Measurements from ENCODE around the gene SYNDIG1. TPM values are rescaled to one million over a fixed set of nuclear protein-coding genes. Genes with fewer than 3 reads are reported as not detected.

The SYNDIG1 gene
- total RNA-seq, 2 donors from 2014 or later = not detected

- no peaks in the 10 kb centered on the region for H3K9me3 Mint-ChIP-seq
- DNase-seq (ENCODE audit: low spot score in 2 of 2) (no peak), ATAC-seq (no peak)
- H3K27ac Mint-ChIP-seq = no peak overlapping the region
- no peaks in the 10 kb centered on the region for H3K36me3 Mint-ChIP-seq
These were observed 54.2 kb downstream of the SYNDIG1 start for GRCh38 chr20:24523661-24524060.

GRCh38 chr20:24528583-24529368 is 59.3 kb downstream of the SYNDIG1 start:
- no peak overlapping the region for H3K27ac Mint-ChIP-seq
- peak in 1 of 2 donors; percentile 26 for ATAC-seq
- H3K9me3 Mint-ChIP-seq = peaks cover 0 to 6% of the 10 kb centered on the region in 2 donors

DNA sequence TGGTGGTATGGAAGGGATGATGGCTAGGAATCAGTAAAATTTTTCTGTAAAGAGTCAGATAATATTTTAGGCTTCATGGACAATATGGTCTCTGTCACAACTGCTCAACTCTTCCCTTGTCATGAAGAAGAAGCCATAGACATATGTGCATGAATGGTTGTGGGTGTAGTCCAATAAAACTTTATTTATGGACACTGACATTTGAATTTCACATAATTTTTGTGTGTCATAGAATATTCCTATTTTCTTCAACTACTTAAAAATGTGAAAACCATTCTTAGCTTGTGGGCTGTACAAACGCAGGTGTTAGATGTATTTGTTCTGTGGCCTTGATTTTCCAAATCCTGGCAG is 59.9 kb downstream of the SYNDIG1 start:
- peaks cover 0 to 6% of the 10 kb centered on the region in 2 donors for H3K9me3 Mint-ChIP-seq
- no peaks in the 10 kb centered on the region for H3K36me3 Mint-ChIP-seq
- H3K27ac Mint-ChIP-seq = no peak overlapping the region
- no peak for DNase-seq (ENCODE audit: low spot score in 2 of 2)
- no peak for ATAC-seq

More at GRCh38 chr20:24528583-24529368, 59.3 kb downstream of the SYNDIG1 start:
- no peaks in the 10 kb centered on the region for H3K36me3 Mint-ChIP-seq
- DNase-seq (ENCODE audit: low spot score in 2 of 2) = no peak

GRCh38 chr20:24530131-24530680 is 60.8 kb downstream of the SYNDIG1 start:
- ATAC-seq (no peak), DNase-seq (ENCODE audit: low spot score in 2 of 2) (no peak)
- Mint-ChIP-seq H3K36me3 (no peaks in the 10 kb centered on the region), H3K27ac (no peak overlapping the region), H3K9me3 (peaks cover 0 to 6% of the 10 kb centered on the region in 2 donors)

- H3K27ac Mint-ChIP-seq = no peak overlapping the region
- H3K36me3 Mint-ChIP-seq = no peaks in the 10 kb centered on the region
- ATAC-seq (no peak), DNase-seq (ENCODE audit: low spot score in 2 of 2) (no peak)
- peaks cover 0 to 6% of the 10 kb centered on the region in 2 donors for H3K9me3 Mint-ChIP-seq
These were observed 61.8 kb downstream of the SYNDIG1 start for GRCh38 chr20:24531202-24531601.

DNA sequence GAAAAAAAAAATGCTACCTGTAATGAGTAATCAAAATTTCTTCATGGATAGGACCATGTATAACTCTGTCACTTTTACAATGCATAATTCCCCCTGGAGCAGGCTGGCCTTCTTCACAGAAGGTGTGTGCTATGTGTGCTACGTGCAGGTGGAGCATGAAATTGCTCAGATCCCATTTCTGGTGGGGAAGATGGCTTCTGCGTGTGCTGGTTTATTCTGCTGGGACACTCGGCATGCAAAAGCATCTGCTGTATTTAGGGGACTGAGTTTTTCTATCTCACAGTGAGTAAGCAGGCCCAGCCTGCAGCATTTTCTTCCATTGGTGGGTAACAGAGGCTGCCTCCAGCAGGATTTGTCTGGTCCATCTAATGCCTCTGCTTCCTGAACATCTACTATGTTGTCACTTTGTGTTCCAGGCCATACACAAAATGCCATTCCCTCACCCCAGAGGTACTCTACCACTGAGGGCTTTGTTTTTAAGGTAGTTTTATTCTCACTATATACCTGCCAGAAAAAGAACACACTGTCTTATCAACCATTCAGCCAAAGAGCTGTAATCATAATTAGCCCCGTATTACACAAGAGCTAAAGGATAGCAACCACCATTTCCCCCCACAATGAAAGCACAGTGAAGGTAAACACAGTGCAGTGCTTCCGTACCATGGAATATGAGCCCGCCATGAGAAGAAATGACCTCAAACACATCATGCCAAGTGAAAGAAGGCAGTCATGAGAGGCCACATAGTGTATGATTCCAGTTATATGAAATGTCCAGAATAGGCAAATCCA is 62.4 kb downstream of the SYNDIG1 start:
- Mint-ChIP-seq H3K27ac (no peak overlapping the region), H3K9me3 (peaks cover 0 to 6% of the 10 kb centered on the region in 2 donors), H3K36me3 (no peaks in the 10 kb centered on the region)
- DNase-seq (ENCODE audit: low spot score in 2 of 2) (no peak), ATAC-seq (no peak)

DNA sequence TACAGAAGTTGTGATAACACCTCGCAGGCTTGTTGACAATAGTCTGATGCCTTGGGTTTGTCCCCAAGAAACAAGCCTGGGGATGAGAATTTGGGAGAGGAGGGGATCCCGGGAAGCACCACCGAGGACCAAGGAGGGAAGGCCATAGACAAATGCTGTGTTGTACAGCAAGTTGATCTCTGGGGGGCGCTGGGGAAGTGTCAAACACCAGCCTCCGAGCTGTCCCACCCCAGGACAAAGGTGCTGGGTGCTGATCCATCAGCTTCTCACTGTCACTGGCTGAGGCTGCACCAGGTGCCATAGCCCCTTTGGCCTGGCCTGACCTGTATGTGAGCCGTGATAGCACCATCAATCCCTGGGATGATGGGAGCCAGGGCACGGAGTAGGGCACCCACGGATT is 64.0 kb downstream of the SYNDIG1 start:
- ATAC-seq (no peak), DNase-seq (ENCODE audit: low spot score in 2 of 2) (no peak)
- H3K27ac Mint-ChIP-seq = no peak overlapping the region
- no peaks in the 10 kb centered on the region for H3K36me3 Mint-ChIP-seq
- H3K9me3 Mint-ChIP-seq = peaks cover 0 to 6% of the 10 kb centered on the region in 2 donors

GRCh38 chr20:24534282-24534681 is 64.9 kb downstream of the SYNDIG1 start:
- Mint-ChIP-seq H3K9me3 (peaks cover 0 to 6% of the 10 kb centered on the region in 2 donors), H3K36me3 (no peaks in the 10 kb centered on the region), H3K27ac (no peak overlapping the region)
- DNase-seq (ENCODE audit: low spot score in 2 of 2) (no peak), ATAC-seq (no peak)

DNA sequence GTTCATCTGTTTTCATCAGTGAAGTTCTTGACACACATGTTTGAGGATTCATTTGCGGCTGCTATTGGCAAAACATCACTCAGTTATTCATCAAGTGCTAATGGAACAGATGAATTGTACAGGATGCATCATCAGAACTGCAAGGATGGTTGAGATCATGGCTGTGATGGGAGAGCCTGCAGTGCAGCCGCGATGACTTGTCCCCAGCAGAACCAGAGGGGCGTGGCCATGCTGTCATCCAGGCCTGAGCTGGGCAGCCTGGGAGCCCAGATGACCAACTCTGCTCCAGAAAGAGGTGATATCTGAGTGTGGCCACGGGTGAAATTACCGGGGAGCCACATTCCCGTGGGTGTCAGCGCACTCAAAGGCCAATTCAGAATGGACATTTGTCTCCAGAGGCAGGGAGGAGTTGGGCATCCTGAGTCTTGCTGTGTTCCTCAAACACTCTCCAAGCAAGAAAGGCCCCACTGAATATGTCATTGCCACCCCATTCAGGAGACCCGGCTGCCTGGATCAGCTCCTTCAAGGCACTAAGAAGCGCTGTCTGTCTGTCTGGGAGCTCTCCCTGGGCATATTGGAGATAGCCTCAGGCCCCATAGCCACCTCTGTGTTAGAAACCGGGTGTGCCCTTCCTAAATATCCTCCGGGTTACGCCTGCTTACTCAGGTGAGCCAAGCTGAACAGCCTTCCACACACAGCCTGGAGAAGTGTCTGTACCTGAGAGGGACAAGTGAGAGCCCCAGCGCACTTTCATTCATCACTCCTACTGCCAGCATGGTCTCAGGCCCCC is 66.7 kb downstream of the SYNDIG1 start:
- Mint-ChIP-seq H3K27ac (no peak overlapping the region), H3K9me3 (no peaks in the 10 kb centered on the region), H3K36me3 (peaks cover 0 to 6% of the 10 kb centered on the region in 2 donors)
- ATAC-seq (no peak), DNase-seq (ENCODE audit: low spot score in 2 of 2) (no peak)

- peaks cover 0 to 6% of the 10 kb centered on the region in 2 donors for H3K36me3 Mint-ChIP-seq
- H3K9me3 Mint-ChIP-seq = no peaks in the 10 kb centered on the region
- ATAC-seq = no peak
- DNase-seq (ENCODE audit: low spot score in 2 of 2) = no peak
- no peak overlapping the region for H3K27ac Mint-ChIP-seq
These were observed 67.8 kb downstream of the SYNDIG1 start for GRCh38 chr20:24537210-24537609.

DNA sequence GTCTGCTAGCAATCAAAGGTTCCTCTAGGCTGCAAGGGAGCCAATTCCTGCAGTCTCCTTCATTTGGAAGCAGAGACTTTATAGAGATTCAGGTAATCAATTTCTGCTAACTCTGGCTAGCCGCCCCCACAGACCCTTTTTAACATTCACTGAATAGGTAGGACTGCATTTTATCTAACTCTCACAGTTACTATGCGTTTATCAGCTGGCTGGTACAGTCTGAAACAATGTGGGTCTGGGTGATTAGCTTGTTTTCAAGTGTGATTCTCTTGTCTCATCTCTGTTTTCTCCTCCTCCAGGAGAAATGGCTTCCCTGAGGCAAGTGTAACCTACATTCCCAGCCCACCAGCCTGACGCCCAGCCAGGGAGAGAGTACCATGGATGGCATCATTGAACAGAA is 73.3 kb downstream of the SYNDIG1 start:
- H3K36me3 Mint-ChIP-seq = peaks cover 0 to 6% of the 10 kb centered on the region in 2 donors
- no peak overlapping the region for H3K27ac Mint-ChIP-seq
- no peak for ATAC-seq
- no peaks in the 10 kb centered on the region for H3K9me3 Mint-ChIP-seq
- no peak for DNase-seq (ENCODE audit: low spot score in 2 of 2)

GRCh38 chr20:24543168-24543567 is 73.7 kb downstream of the SYNDIG1 start:
- no peak overlapping the region for H3K27ac Mint-ChIP-seq
- no peaks in the 10 kb centered on the region for H3K9me3 Mint-ChIP-seq
- DNase-seq (ENCODE audit: low spot score in 2 of 2) (no peak), ATAC-seq (no peak)
- H3K36me3 Mint-ChIP-seq = peaks cover 0 to 6% of the 10 kb centered on the region in 2 donors

DNA sequence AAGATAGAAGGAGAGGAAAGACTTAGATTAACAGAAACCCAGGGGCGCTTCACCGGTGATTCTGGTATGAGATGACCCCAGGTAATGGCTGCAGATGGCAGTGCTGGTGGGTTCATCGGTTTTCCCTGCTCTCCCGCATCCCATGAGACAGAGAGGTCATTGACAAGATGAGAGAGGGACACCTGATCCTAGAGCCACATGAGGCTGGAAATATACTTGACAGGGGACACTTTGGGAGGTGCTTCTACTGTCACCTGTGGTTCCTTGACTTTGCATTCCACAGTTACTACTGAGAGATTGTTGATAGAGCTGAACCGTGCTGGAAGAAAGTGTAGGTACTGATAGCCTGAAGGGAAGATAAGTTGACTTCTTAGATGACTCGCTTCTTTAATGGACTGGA is 74.3 kb downstream of the SYNDIG1 start:
- ATAC-seq = no peak
- Mint-ChIP-seq H3K9me3 (no peaks in the 10 kb centered on the region), H3K27ac (no peak overlapping the region), H3K36me3 (peaks cover 0 to 6% of the 10 kb centered on the region in 2 donors)
- no peak for DNase-seq (ENCODE audit: low spot score in 2 of 2)

DNA sequence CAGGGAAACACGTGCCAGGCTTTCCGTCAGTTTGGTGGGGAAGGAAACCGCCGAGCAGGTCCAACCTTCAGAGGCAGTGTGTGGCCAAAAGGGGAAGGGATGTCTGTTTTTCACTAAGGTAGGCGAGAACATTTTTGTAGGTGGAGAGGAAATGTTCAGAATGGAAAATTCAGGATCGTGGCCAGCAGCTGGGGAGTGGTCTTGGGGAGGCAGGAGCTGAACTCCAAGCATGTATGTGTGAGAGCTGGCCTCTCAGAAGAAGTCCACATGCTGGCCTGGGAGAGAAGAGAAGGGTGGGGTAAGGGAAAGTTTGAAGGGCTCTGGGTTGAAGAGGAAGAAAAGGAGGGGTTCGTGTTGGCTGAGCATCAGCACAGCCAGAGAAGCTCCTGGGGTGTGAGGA is 74.9 kb downstream of the SYNDIG1 start:
- no peaks in the 10 kb centered on the region for H3K9me3 Mint-ChIP-seq
- H3K36me3 Mint-ChIP-seq = peaks cover 0 to 6% of the 10 kb centered on the region in 2 donors
- H3K27ac Mint-ChIP-seq = no peak overlapping the region
- ATAC-seq = no peak
- DNase-seq (ENCODE audit: low spot score in 2 of 2) = no peak

GRCh38 chr20:24545168-24545567 is 75.7 kb downstream of the SYNDIG1 start:
- Mint-ChIP-seq H3K9me3 (no peaks in the 10 kb centered on the region), H3K36me3 (peaks cover 0 to 6% of the 10 kb centered on the region in 2 donors)

DNA sequence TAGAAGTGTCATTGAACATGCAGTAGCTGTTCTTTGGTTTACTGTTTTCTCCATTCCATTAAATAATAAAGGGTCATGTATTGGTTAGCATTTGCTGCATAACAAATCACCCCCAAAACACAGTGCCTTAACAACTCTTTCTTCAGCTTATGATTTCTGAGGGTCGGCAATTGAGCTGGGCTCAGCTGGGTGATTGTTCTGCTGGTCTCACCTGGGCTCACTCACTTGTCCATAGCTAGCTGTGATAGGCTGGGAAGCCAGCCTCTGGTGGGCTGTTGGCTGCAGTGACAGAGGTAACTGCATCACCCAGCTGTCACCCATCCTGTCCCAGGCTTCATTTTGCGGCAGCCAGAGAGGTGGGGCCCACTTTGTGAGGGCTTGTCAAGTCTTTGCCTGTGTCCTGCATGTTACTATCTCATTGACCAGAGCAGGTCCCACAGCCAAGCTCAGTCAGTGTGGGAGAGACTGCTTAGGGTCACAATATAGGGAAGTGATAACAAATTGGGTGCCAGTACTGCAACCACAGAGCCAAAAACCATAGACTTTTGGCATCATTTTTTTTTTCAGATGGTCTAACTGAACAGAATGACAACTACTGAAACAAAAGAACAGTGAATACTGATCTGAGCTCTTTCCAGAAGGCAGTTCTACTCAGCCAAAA is 76.9 kb downstream of the SYNDIG1 start:
- H3K27ac Mint-ChIP-seq = no peak overlapping the region
- H3K36me3 Mint-ChIP-seq = no peaks in the 10 kb centered on the region
- DNase-seq (ENCODE audit: low spot score in 2 of 2) (no peak), ATAC-seq (no peak)
- no peaks in the 10 kb centered on the region for H3K9me3 Mint-ChIP-seq

More at GRCh38 chr20:24545168-24545567, 75.7 kb downstream of the SYNDIG1 start:
- no peak overlapping the region for H3K27ac Mint-ChIP-seq
- ATAC-seq = no peak
- no peak for DNase-seq (ENCODE audit: low spot score in 2 of 2)

Measured in activated naive CD4-positive, alpha-beta T cell treated with anti-CD3 and anti-CD28 coated beads, Interleukin-2, amount 50 U/mL, for 72 hours (primary cell).